Activated CD8-positive, alpha-beta T cell treated with anti-CD3 and anti-CD28 coated beads for 36 hours (primary cell): ENCODE results near the gene CPN2. TPM values are rescaled to one million over a fixed set of nuclear protein-coding genes. Genes with fewer than 3 reads are reported as not detected.

Experiments used
- ATAC-seq: fragments of 200-7000 bp; cut with Tn5 transposase; one replicate; pipeline ENCODE4 v1.10.0; 2021; ENCODE audit warnings: mild to moderate bottlenecking, moderate library complexity
- CTCF ChIA-PET: fragments of 350-600 bp; sonication (Branson Sonifier 250); formaldehyde crosslinking; loops from one replicate; lab custom pipeline; 2021; ENCODE audit warnings: antibody characterized with exemption; lab: Charles Lee
- POLR2A ChIA-PET: fragments of 350-600 bp; sonication (Branson Sonifier 250); formaldehyde crosslinking; loops from one replicate; lab custom pipeline; 2021; ENCODE audit warnings: antibody characterized with exemption; lab: Charles Lee
- DNase-seq: peaks from one replicate; pipeline ENCODE4 v3.0.0-alpha.2; 2020
- H3K27ac Mint-ChIP-seq: one replicate; pipeline ENCODE4 v1.8.0; 2021; ENCODE audit warnings: mild to moderate bottlenecking, mixed read lengths
- H3K27me3 Mint-ChIP-seq: one replicate; pipeline ENCODE4 v1.8.0; 2021; ENCODE audit warnings: mixed read lengths
- H3K36me3 Mint-ChIP-seq: one replicate; pipeline ENCODE4 v1.8.0; 2021; ENCODE audit warnings: low read depth, mixed read lengths
- H3K4me1 Mint-ChIP-seq: one replicate; pipeline ENCODE4 v1.8.0; 2021; ENCODE audit warnings: low read depth, mixed read lengths
- H3K4me3 Mint-ChIP-seq: one replicate; pipeline ENCODE4 v1.8.0; 2021; ENCODE audit warnings: mild to moderate bottlenecking, moderate library complexity, mixed read lengths
- H3K9me3 Mint-ChIP-seq: one replicate; pipeline ENCODE4 v1.8.0; 2021; ENCODE audit warnings: mixed read lengths
- intact Hi-C: fragments of 100-400 bp; cut with micrococcal nuclease; formaldehyde crosslinking; loops from one replicate; pipeline ENCODE4 v1.10.0; 2022
- total RNA-seq, 2 experiments: library from RNA; stranded (reverse); gene quantifications; one replicate each; pipeline ENCODE4 v1.2.3, GENCODE V29; 2021
- TF ChIP-seq, protein P1 (sequence below): fragments of 200-600 bp; IDR thresholded peaks from one replicate; pipeline ENCODE4 v1.8.0; 2022; ENCODE audit warnings: antibody characterized with exemption, mild to moderate bottlenecking

CPN2 gene
- total RNA-seq, 2 experiments from 2014 or later, result not detected

DNA sequence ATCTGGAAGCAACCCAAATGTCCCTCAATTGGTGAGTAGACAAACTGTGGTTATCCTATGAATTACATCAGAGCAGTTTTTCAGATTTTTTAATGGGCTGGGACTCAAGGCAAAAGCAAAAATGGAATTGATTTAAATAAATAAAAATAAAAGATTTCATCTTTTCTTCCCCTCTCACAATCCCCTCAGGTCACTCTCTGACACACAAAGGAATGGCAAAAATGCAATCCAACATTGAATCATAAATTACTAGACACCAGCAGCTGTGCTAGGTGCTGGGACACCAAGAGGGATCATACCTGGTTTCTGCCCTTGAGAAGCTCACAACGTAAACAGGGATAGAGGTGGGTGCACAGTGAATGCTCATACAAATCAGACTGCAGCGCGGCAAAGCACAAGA lies 58.8 kb downstream of the CPN2 start:
- no peaks in the 10 kb centered on the region for H3K36me3 Mint-ChIP-seq
- H3K4me1 Mint-ChIP-seq, result no peaks in the 10 kb centered on the region
- DNase-seq (no peak), ATAC-seq (no peak)
- intact Hi-C loops, result no loop called here
- TF ChIP-seq, protein P1, sequence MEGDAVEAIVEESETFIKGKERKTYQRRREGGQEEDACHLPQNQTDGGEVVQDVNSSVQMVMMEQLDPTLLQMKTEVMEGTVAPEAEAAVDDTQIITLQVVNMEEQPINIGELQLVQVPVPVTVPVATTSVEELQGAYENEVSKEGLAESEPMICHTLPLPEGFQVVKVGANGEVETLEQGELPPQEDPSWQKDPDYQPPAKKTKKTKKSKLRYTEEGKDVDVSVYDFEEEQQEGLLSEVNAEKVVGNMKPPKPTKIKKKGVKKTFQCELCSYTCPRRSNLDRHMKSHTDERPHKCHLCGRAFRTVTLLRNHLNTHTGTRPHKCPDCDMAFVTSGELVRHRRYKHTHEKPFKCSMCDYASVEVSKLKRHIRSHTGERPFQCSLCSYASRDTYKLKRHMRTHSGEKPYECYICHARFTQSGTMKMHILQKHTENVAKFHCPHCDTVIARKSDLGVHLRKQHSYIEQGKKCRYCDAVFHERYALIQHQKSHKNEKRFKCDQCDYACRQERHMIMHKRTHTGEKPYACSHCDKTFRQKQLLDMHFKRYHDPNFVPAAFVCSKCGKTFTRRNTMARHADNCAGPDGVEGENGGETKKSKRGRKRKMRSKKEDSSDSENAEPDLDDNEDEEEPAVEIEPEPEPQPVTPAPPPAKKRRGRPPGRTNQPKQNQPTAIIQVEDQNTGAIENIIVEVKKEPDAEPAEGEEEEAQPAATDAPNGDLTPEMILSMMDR, result no peak
- H3K9me3 Mint-ChIP-seq, result no peaks in the 10 kb centered on the region
- ChIA-PET POLR2A (no interaction called here), CTCF (interaction anchor here (1.4 kb wide), 1 partner anchor 24 kb away, joined by 4 read pairs; no protein-coding TSS in a partner anchor)
- no peak overlapping the region for H3K4me3 Mint-ChIP-seq
- no peak overlapping the region for H3K27ac Mint-ChIP-seq
- peaks cover 13% of the 10 kb centered on the region for H3K27me3 Mint-ChIP-seq

Other genes with a start within 250 kb of the CPN2 start
- not detected for gene HES1, start 215.2 kb downstream of the CPN2 start, total RNA-seq
- not detected for gene LRRC15, start 18.4 kb upstream of the CPN2 start, total RNA-seq
- under 1 TPM; 0.72 to 0.83 TPM for gene GP5, start 47.9 kb upstream of the CPN2 start, total RNA-seq
- gene ATP13A3, start 135.7 kb upstream of the CPN2 start, total RNA-seq, result 100 to 1,000 TPM; 101 to 110 TPM